ENCODE measurements around the gene TRIM3. TPM values are rescaled to one million over a fixed set of nuclear protein-coding genes. Genes with fewer than 3 reads are reported as not detected.

Gene TRIM3
- total RNA-seq, 2 experiments from 2014 or later: 3.8 to 4.2 TPM

DNA sequence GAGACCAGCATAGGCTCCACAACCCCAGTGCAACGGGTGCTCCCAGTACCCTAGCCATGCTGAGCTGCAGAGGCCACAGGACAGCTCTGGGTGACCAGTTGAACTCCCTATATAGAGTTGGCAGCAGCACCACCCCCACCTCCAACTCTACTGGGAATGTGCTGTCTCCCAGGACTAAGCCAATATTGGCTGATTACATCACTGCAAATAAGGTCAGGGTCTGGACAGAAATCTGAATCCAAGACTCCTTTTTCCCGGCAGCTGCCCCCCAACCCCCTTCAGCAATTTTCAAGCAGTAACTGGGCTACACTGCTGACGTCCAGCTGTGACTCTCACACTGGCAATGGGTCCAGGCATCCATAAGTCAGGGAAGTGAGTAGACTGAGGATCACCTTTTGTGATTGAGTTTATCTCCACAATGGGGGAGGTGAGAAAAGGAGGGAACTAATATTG, 32.8 kb downstream of the TRIM3 start, which contains the start of gene HPX:
TSS of gene HPX (minus strand) at position 82 of the 453 bp plus-strand sequence. CDS start at position 58, 24 bp downstream.
- Mint-ChIP-seq H3K27me3 (no peaks in the 10 kb centered on the region), H3K36me3 (ENCODE audit: low read depth) (no peaks in the 10 kb centered on the region), H3K27ac (no peak within 1 kb of the TSS), H3K9me3 (ENCODE audit: low read depth) (no peaks in the 10 kb centered on the region), H3K4me1 (peaks cover under 1% of the 10 kb centered on the region), H3K4me3 (no peak within 1 kb of the TSS)
- ATAC-seq: no peak
- CTCF ChIA-PET: interaction anchor here (0.8 to 11.8 kb wide), 13 partner anchors 14 to 265 kb away, joined by 3 to 536 read pairs (median 5); partner anchors contain the start of genes ARFIP2 and TIMM10B
- intact Hi-C loops (cut with DNase I, micrococcal nuclease): loop anchor here in 1 of 2 experiments (5.0 kb wide), 1 partner anchor 316 kb away; no protein-coding TSS in a partner anchor
- POLR2A ChIA-PET: no interaction called here
- DNase-seq: no peak

DNA sequence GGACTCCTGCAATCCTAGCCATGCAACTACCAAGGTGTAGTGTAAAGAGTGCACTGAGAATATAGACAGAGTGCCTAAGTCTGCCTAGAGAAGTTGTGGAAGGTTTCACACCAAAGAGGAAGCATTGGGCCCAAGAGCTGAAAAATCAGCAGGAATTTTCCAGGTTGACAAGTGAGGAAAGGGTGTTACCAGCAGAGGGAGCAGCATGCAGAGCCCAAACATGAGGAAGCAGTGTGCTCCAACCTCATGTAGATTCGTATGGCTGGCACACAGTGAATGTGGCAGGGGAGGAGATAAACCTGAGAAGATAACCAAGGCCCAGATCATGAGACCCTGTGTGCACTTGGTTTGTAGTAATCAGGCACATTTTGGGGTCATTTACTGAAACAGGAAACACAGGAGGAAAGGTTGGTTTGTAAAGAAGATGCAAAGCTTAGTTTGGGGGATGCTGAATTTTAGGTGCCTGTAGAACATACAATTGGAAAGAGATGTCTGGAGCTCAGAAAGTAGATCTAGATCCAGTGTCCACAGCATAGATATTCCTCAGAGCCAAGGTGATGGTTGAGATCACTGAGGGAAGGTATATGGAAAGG, 34.7 kb downstream of the TRIM3 start:
- intact Hi-C loops (cut with DNase I, micrococcal nuclease): loop anchor here in 1 of 2 experiments (2.0 kb wide), 1 partner anchor 268 kb away; no protein-coding TSS in a partner anchor
- no peaks in the 10 kb centered on the region for H3K9me3 Mint-ChIP-seq (ENCODE audit: low read depth)
- no peaks in the 10 kb centered on the region for H3K27me3 Mint-ChIP-seq
- H3K4me3 Mint-ChIP-seq: no peak overlapping the region
- DNase-seq (peak; percentile 59), ATAC-seq (peak; percentile 68)
- POLR2A ChIA-PET: no interaction called here
- CTCF ChIA-PET: interaction anchor here (0.6 to 11.8 kb wide), 14 partner anchors 9 to 87 kb away, joined by 3 to 536 read pairs (median 4); partner anchors contain the start of gene SMPD1
- no peaks in the 10 kb centered on the region for H3K36me3 Mint-ChIP-seq (ENCODE audit: low read depth)
- peaks cover 3% of the 10 kb centered on the region for H3K4me1 Mint-ChIP-seq
- H3K27ac Mint-ChIP-seq: no peak overlapping the region

DNA sequence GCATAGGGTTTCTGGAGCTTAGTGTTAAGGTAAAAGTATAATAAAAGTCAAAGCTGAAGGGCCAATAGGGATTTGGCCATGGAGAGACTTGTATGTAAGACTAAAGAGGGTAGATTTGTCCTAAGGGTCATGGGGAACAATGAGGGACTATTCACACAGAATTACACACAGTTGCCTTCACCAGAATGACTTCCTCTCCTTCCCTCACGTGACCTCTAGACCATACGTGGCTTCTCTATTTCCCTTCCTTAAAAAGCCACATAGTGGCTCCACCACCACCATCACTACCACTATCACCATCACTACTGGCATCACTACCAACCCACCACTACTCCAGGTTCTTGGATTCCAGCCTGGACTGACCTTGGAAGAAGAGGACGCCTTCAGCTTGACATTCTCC, 35.7 kb downstream of the TRIM3 start:
- Mint-ChIP-seq H3K36me3 (ENCODE audit: low read depth) (no peaks in the 10 kb centered on the region), H3K27me3 (no peaks in the 10 kb centered on the region), H3K4me1 (peaks cover 3% of the 10 kb centered on the region), H3K27ac (no peak overlapping the region), H3K9me3 (ENCODE audit: low read depth) (no peaks in the 10 kb centered on the region), H3K4me3 (no peak overlapping the region)
- POLR2A ChIA-PET: no interaction called here
- intact Hi-C loops (cut with DNase I, micrococcal nuclease): loop anchor here in 1 of 2 experiments (2.0 kb wide), 1 partner anchor 269 kb away; no protein-coding TSS in a partner anchor
- CTCF ChIA-PET: interaction anchor here (0.8 to 11.8 kb wide), 9 partner anchors 8 to 88 kb away, joined by 3 to 536 read pairs (median 4); no protein-coding TSS in a partner anchor
- no peak for DNase-seq
- ATAC-seq: no peak

DNA sequence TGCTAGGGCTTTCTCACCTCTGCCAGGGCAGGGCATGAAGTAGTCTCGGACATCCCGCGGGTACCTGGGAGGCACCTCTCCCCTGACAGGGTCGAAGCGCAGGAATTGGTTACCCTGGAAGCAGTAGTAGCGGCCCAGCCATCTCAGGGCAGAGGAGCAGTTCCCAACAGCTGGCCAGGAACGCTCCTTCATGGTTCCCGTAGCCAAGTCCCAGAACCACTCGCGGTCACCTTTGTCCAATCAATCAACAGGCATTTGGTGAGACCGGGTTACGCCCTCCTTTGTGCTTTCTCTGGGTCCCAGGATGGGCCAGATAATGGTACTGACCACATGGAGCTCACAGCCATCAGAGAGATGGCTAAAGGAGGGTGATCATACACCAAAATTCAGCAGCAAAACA, 36.3 kb downstream of the TRIM3 start:
- ATAC-seq (no peak), DNase-seq (no peak)
- CTCF ChIA-PET: interaction anchor here (0.8 to 11.8 kb wide), 5 partner anchors 11 to 74 kb away, joined by 3 to 536 read pairs (median 6); no protein-coding TSS in a partner anchor
- POLR2A ChIA-PET: no interaction called here
- Mint-ChIP-seq H3K9me3 (ENCODE audit: low read depth) (no peaks in the 10 kb centered on the region), H3K27ac (no peak overlapping the region), H3K36me3 (ENCODE audit: low read depth) (no peaks in the 10 kb centered on the region), H3K27me3 (no peaks in the 10 kb centered on the region), H3K4me1 (peaks cover 3% of the 10 kb centered on the region), H3K4me3 (no peak overlapping the region)
- intact Hi-C loops (cut with DNase I, micrococcal nuclease): no loop called here

DNA sequence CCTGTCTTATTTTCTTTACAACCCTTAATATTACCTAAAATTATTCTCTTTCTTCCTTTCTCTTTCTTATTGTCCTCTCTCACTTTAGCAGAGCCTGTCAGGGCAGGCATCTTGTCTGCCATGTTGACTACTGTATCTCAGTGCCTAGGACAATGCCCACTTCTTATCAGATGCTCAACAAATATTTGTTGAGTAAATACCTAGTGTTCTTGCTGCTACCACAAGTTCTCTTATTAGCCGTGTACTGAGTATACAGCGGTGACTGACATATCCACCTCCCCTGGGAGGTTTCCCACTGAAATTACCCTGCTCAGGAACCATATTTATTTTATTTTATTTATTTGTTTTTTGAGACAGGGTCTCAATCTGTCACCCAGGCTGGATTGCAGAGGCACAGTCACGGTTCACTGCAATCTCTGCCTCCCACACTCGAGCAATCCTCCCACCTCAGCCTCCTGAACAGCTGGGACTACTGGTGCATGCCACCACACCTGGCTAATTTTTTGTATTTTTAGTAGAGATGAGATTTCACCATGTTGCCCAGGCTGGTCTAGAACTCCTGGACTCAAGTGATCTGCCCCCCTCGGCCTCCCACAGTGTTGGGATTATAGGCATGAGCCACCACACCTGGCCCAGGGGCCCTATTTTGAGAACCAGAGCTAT, 39.6 kb downstream of the TRIM3 start:
- ChIA-PET POLR2A (no interaction called here), CTCF (interaction anchor here (0.6 to 3.6 kb wide), 6 partner anchors 10 to 442 kb away, joined by 3 to 10 read pairs (median 4); no protein-coding TSS in a partner anchor)
- DNase-seq (no peak), ATAC-seq (no peak)
- H3K27me3 Mint-ChIP-seq: no peaks in the 10 kb centered on the region
- H3K27ac Mint-ChIP-seq: no peak overlapping the region
- intact Hi-C loops (cut with DNase I, micrococcal nuclease): no loop called here
- H3K4me3 Mint-ChIP-seq: no peak overlapping the region
- no peaks in the 10 kb centered on the region for H3K9me3 Mint-ChIP-seq (ENCODE audit: low read depth)
- peaks cover 5% of the 10 kb centered on the region for H3K4me1 Mint-ChIP-seq
- H3K36me3 Mint-ChIP-seq (ENCODE audit: low read depth): no peaks in the 10 kb centered on the region

DNA sequence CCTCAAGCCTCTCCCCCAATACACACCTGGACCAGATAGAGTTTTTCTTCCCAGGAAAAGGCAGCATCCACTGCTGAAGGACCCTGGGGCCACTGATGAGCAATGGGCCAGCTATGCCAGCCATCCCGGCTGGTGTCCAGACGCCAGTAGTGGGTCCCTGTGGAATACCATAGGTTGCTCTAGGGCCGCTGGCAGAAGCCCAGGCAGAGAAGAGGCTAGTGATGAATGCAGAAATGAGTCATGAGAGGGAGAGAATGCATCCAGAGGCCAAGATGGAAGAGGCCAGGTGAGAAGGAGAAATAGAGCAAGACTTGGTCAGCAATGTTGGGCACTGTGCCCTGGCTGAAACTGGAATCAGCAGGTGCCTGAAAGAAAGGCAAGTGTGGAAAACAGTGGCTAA, 41.9 kb downstream of the TRIM3 start:
- CTCF ChIA-PET: interaction anchor here (2.2 kb wide), 1 partner anchor 53 kb away, joined by 18 read pairs; no protein-coding TSS in a partner anchor
- H3K4me3 Mint-ChIP-seq: no peak overlapping the region

DNA sequence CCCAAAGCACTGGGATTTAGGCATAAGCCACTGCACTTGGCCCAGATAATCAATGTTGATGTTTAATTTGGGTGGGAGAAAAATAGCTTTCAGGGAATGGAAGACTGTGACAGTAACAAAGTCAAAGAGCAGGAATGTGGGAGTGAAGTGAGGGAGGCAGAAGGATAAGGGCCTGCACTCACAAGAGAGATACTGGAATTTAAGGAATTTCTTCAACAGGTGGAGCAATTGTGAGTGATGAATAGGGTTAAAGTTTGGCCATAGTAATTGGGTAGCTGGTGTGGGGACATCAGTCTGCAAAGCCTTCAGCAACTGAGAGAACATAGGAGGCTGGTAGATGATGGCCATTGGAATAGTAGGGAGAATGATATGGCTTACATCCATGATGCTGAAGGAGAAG, 46.2 kb downstream of the TRIM3 start:
- H3K9me3 Mint-ChIP-seq (ENCODE audit: low read depth): no peaks in the 10 kb centered on the region
- ChIA-PET CTCF (interaction anchor here (0.6 to 2.9 kb wide), 7 partner anchors 14 to 153 kb away, joined by 3 to 20 read pairs (median 3); partner anchors contain the start of gene HPX), POLR2A (no interaction called here)
- H3K4me3 Mint-ChIP-seq: no peak overlapping the region
- DNase-seq: no peak
- intact Hi-C loops (cut with DNase I, micrococcal nuclease): no loop called here
- peaks cover 2% of the 10 kb centered on the region for H3K4me1 Mint-ChIP-seq
- H3K36me3 Mint-ChIP-seq (ENCODE audit: low read depth): no peaks in the 10 kb centered on the region
- H3K27ac Mint-ChIP-seq: no peak overlapping the region
- ATAC-seq: no peak
- peaks cover 6% of the 10 kb centered on the region for H3K27me3 Mint-ChIP-seq

More for the DNA sequence above, 41.9 kb downstream of the TRIM3 start:
- ATAC-seq (no peak), DNase-seq (no peak)
- intact Hi-C loops (cut with DNase I, micrococcal nuclease): no loop called here
- no peaks in the 10 kb centered on the region for H3K9me3 Mint-ChIP-seq (ENCODE audit: low read depth)
- no peak overlapping the region for H3K27ac Mint-ChIP-seq
- H3K4me1 Mint-ChIP-seq: peaks cover 5% of the 10 kb centered on the region
- POLR2A ChIA-PET: no interaction called here
- H3K27me3 Mint-ChIP-seq: no peaks in the 10 kb centered on the region
- no peaks in the 10 kb centered on the region for H3K36me3 Mint-ChIP-seq (ENCODE audit: low read depth)

DNA sequence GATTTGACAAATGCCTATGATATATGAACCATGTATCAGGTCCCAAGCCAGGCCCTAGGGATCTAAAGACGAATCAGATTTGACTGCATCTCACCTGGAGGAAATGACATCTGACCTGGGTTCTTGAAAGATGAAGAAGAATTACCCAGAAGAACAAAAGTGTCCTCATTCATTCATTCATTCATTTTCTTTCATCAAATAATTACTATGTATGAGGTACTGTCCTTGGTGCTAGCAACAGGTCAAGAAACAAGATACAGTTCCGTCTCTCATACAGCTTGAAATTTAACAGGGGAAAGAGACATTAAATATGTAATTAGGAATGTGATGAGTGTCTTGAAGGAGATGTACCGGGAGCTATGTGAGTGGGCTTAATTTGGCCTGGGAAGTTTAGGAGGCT, 53.1 kb downstream of the TRIM3 start:
- Mint-ChIP-seq H3K36me3 (ENCODE audit: low read depth) (no peaks in the 10 kb centered on the region), H3K4me3 (no peak overlapping the region), H3K27me3 (peaks cover 6% of the 10 kb centered on the region), H3K9me3 (ENCODE audit: low read depth) (no peaks in the 10 kb centered on the region), H3K4me1 (peaks cover 7% of the 10 kb centered on the region), H3K27ac (no peak overlapping the region)
- no peak for DNase-seq
- POLR2A ChIA-PET: no interaction called here
- CTCF ChIA-PET: interaction anchor here (0.6 to 4.2 kb wide), 4 partner anchors 23 to 46 kb away, joined by 3 to 13 read pairs (median 7); no protein-coding TSS in a partner anchor
- intact Hi-C loops (cut with DNase I, micrococcal nuclease): no loop called here
- ATAC-seq: no peak

DNA sequence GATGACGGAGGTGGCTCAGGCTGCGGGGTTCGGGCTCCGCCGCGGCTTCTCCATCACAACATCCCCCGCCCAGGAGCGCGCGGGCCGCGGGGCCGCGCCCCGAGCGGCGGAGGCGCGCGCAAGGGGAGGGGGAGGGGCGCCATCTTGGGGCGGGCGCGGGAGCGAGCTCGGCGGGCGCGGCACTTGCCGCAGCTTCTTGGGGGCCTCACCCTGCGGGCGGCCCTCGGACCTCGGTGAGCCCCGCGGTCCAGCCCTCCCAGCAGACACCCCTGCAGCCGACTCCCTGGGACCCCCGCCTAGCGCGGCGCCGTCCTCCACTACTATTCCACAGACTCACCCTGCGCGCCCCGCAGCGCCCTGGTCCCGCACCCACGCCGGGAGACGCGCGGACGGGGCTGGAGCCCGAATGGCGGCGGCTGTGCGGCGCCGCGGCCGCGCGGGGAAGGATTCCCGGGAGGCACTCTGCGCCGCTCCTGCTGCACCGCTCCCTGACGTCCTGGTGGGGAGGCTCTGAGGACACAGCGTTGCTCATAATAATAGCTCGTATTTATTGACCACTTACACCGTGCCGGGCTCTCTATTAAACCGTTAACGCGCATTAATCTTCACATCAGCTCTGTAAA, 54.6 kb downstream of the TRIM3 start, which contains the start of gene APBB1:
TSS of gene APBB1 (minus strand) at position 86 of the 623 bp plus-strand sequence. CDS start 7,747 bp downstream, outside the sequence.
- intact Hi-C loops (cut with DNase I, micrococcal nuclease): loop anchor here (1.0 to 10.0 kb wide), 13 partner anchors 16 to 1096 kb away; partner anchors contain the start of genes ARFIP2 (in 2 of the 2), FHIP1B (in 2 of the 2), SMPD1 (in 2 of the 2) and TIMM10B (in 2 of the 2)
- H3K4me1 Mint-ChIP-seq: peaks cover 7% of the 10 kb centered on the region
- no peaks in the 10 kb centered on the region for H3K9me3 Mint-ChIP-seq (ENCODE audit: low read depth)
- ChIA-PET CTCF (interaction anchor here (0.5 to 4.2 kb wide), 11 partner anchors 16 to 1114 kb away, joined by 3 to 13 read pairs (median 3); no protein-coding TSS in a partner anchor), POLR2A (interaction anchor here (1.2 to 2.3 kb wide), 3 partner anchors 17 to 40 kb away, joined by 5 to 12 read pairs (median 6); partner anchors contain the start of gene SMPD1)
- no peaks in the 10 kb centered on the region for H3K36me3 Mint-ChIP-seq (ENCODE audit: low read depth)
- ATAC-seq (peak; percentile 54), DNase-seq (peak; percentile 86)
- peak within 1 kb of the TSS; percentile 72 for H3K4me3 Mint-ChIP-seq
- peaks cover 6% of the 10 kb centered on the region for H3K27me3 Mint-ChIP-seq
- H3K27ac Mint-ChIP-seq: peak within 1 kb of the TSS; percentile 73

DNA sequence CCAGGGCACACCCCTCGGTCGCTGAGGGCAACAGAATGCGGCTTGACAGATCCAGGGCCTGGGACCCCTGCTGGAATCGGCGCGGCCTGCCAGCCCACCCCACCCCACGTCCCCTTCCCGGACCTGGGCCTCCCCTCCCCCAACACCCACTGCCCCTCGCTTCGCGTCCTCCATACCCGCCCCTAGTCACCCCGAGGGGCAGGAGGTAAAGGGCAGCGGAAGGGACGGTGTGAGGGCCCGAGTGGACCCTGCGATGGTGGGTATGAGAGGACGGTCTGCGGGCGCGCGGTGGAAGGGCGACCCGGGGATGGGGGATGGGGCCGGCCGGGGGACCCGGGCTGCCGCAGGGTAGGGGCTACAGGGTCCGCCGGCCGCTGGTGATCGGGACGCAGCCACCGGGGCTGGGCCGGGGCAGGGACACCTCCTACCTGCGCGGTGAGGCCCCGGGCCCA, 55.2 kb downstream of the TRIM3 start:
- DNase-seq (peak; percentile 41), ATAC-seq (no peak)
- no peak overlapping the region for H3K27ac Mint-ChIP-seq
- CTCF ChIA-PET: interaction anchor here (0.5 to 2.7 kb wide), 6 partner anchors 16 to 1114 kb away, joined by 3 to 13 read pairs (median 6); no protein-coding TSS in a partner anchor
- H3K27me3 Mint-ChIP-seq: peaks cover 5% of the 10 kb centered on the region
- no peaks in the 10 kb centered on the region for H3K36me3 Mint-ChIP-seq (ENCODE audit: low read depth)
- no peaks in the 10 kb centered on the region for H3K9me3 Mint-ChIP-seq (ENCODE audit: low read depth)
- intact Hi-C loops (cut with DNase I, micrococcal nuclease): loop anchor here (1.0 to 10.0 kb wide), 13 partner anchors 16 to 1096 kb away; partner anchors contain the start of genes ARFIP2 (in 2 of the 2), FHIP1B (in 2 of the 2), SMPD1 (in 2 of the 2) and TIMM10B (in 2 of the 2)
- H3K4me3 Mint-ChIP-seq: no peak overlapping the region
- POLR2A ChIA-PET: interaction anchor here (1.2 to 2.3 kb wide), 3 partner anchors 16 to 40 kb away, joined by 5 to 12 read pairs (median 6); partner anchors contain the start of gene SMPD1
- peaks cover 7% of the 10 kb centered on the region for H3K4me1 Mint-ChIP-seq

Data from activated CD4-positive, alpha-beta T cell treated with anti-CD3 and anti-CD28 coated beads for 36 hours (primary cell).